NCI-H510A (cell line): ENCODE results near the gene TEX36.
"Not testable (repeated sequence)": the region's sequence is repeated elsewhere in the genome, so short reads cannot be mapped to it uniquely, and the experiment has no call there.

ENCODE experiments used
- DNase-seq: peaks from one replicate; lab custom pipeline; 2025; lab: John Stamatoyannopoulos, UW

TEX36 gene

DNA sequence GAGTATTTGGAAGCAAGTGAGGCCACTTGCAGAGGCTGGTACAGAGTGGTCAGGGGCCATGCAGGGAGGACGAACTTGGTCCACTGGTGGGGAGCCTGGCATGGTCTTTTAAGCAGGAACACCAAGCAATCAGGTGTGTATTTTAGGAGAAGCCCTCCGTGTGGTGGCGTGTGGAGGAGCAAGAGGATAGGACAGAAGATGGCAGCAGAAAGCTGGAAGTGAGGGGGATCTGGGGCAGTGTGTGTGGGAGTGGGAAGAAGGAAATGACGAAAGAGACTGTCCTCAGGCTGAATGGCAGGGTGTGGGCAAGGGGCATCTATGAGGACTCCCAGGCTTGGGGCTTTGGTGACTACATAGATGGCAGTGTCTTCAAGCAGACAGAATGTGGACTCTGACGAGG, 51.2 kb downstream of the TEX36 start:
- DNase-seq: no peak

- DNase-seq: peak; percentile 16
These were observed 53.1 kb downstream of the TEX36 start for GRCh38 chr10:125629758-125630376.

- no peak for DNase-seq
These were observed 54.6 kb downstream of the TEX36 start for GRCh38 chr10:125628104-125629049.

DNA sequence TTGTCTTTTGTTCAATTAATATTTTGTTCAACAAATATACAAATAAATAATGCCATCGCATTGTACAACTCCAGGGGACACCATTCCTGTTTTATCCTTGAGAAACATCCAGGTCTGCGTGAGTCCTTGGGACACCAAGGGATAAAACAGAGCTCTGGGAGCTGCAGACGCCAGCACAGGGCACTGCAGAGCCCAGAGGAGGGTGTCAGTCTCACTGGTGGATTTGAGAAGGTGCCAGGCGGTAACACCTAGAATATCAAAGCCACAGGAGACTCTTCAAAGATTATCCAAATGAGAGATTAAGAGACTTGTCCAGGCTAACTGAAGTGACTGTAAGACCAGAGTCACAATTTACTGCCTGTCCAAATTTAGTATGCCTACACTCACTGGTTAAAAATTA, 55.3 kb downstream of the TEX36 start:
- DNase-seq: no peak

GRCh38 chr10:125626671-125627070, 56.3 kb downstream of the TEX36 start:
- DNase-seq: no peak

DNA sequence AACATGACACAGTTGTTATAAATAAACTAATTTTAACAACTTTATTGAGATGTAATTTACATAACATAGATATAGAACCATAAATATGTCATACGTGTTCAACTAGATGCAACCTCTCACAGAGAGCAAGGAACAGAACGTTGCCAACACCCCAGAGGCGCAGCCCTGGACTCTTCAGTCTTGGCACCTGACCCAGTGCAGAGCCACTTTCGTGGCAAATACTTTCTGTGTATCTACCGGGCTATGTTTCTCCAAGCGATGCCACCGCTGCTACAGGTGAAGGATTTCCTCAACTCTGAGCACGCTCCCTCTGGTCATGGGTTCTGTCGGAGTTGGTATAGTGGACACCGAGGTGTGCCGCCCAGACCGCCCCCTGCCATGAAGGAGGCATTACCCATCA, 57.4 kb downstream of the TEX36 start:
- no peak for DNase-seq

DNA sequence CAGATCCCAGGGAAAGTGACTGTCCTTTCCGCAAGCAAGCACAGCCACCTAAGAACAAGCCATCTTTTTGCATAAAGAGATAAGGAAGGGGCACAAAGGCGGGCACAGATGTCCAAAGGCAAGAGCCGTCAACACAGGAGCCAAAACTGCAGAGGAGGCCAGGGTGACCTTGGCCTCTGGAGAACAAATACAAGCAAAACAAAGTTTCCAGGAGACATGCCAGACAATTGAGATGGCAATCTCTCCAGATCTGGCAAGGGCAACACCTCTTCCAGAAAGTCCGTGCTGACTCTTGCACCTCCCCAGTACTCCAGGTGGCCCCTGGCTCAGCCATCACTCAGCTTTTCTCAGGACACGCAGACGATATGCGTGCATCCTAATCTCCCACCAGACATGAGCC, 58.2 kb downstream of the TEX36 start:
- DNase-seq: no peak

- DNase-seq: no peak
These were observed 61.9 kb downstream of the TEX36 start for GRCh38 chr10:125621052-125621451.

DNA sequence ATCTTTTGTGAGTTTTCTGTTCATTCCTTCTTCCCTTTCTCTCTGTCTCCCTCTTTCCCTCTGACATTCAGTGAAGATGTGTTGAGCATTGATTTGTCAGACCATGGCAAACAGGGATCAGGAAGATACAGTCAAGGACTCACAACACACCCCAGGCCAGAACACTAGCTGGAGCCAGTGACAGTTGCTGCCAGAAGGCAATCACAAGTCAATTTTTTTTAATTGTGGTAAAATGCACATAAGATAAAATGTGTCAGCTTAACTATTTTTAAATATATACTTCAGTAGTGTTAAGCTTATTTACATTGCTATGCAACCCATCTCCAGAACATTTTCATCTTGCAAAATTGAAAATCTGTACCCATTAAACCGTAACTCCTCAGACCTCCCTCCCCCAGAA, 62.6 kb downstream of the TEX36 start:
- no peak for DNase-seq

DNA sequence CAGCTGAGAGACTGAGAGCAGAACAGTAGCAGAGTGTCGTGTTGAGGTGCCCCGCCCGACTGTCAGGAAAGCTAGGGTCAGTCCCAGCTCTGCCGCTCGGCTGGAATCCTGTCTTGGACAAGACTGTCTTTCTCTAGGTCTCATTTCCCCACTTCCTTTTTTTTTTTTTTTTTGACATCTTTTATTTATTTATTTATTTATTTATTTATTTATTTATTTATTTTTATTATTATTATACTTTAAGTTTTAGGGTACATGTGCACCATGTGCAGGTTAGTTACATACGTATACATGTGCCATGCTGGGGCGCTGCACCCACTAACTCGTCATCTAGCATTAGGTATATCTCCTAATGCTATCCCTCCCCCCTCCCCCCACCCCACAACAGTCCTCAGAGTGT, 69.9 kb downstream of the TEX36 start:
- DNase-seq: not testable (repeated sequence)

DNA sequence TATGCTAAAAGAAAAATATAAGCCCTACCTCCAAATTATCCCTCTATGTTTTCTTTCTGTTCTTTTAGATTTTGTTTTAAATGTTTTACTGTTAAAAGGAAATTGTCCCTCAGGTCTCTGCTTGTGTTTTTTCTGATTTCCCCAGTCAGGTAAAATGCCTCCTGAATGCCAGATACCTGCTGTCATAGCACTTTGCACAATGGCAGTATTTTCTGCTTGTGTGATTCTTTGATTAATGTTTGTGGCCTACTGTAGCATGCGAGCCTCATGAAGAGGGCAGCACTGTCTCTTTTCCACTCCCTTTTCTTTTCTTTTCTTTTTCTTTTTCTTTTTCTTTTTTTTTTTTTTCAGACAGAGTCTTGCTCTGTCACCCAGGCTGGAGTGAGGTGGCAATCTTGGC, 71.2 kb downstream of the TEX36 start:
- no peak for DNase-seq

GRCh38 chr10:125611216-125611615, 71.7 kb downstream of the TEX36 start:
- no peak for DNase-seq

GRCh38 chr10:125609859-125610258, 73.1 kb downstream of the TEX36 start:
- no peak for DNase-seq

DNA sequence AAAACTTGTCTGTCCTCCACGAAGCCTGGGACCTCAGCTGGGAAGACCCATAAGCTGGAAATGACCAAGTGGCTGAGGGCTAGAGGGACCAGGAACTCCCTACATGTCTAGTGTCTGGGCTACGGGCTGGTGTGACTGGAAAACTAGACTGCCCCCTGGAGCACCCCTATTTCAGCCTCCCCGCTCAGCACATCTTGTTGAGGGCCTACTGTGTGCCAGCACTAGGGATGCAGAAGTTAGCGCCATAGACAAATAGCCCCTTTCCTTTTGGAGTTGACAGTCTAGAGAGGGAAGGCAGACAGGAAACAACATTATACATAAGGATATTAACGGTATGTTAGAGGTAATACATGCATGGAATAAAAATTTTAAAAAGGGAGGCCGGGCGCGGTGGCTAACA, 74.5 kb downstream of the TEX36 start:
- DNase-seq: no peak

DNA sequence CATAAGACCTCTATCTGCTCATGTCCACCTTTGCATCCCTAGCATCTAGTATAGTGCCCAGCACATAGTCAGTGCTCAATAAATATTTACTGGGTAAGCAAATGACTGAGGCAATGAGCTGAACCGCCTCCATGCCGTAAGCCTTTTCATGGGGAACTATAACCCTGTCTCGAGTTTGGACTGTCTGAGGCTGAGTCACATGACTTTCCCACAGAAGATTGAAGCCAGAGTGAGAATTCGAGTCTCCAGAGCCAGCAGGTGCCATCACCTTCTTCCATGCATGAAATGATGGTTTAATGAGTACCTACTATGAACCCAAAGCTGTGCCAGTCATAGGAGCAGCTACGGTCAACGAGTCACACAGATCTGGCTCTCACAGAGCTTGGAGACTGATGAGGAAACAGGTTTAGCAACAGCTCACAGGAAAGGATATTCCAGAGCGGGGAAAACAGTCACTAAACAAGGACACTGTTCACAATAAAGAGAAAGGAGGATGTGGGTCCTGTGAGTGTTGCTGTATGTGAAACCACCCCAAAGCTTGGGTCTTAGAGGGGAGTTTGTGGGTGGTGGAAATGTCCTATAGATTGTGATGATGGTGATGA, 75.2 kb downstream of the TEX36 start:
- DNase-seq: no peak

DNA sequence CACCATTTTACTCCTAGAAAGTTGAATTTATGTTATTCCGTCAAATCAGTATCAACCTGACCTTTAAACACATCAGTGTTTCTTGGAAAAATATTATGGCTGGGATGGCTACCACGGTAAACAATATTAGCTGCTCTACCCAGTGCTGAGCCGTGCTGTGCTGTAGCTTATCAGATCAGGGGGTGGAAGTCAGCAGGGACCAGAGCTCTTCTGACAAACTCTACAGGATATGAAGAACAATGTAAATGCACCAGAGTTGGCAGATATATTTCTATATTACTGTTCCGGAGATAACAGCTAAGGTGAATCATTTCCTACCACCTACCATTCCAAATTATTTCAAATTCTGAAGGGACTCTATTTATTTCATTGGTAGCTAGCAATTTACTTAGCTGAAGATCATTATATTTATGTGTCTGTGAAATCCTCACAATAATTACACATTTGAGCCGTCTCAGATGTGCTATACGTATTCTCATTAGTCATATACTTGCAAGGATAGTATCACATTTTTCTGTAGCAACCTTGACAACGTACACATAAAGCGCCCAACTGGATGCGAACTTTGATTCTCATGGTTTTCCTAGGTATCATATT, 76.5 kb downstream of the TEX36 start:
- DNase-seq: no peak
